Endothelial cell of umbilical vein (primary cell): Measurements from ENCODE around the gene DHRS9. TPM values are rescaled to one million over a fixed set of nuclear protein-coding genes. Genes with fewer than 3 reads are reported as not detected.

ENCODE experiments used
- BruUV-seq: library from RNA; stranded (reverse); fragments of 400-500 nt; replicated peaks from 2 replicates; lab custom pipeline; 2021; lab: Mats Ljungman, UMichigan
- CTCF ChIA-PET: fragments of 300-600, 350-600 bp; sonication (Branson Sonifier 250); formaldehyde crosslinking; loops from one replicate; lab custom pipeline; 2021; ENCODE audit warnings: antibody characterized with exemption, inconsistent platforms; lab: Charles Lee
- POLR2A ChIA-PET: fragments of 300-600, 350-600 bp; sonication (Branson Sonifier 250); formaldehyde crosslinking; loops from one replicate; lab custom pipeline; 2021; ENCODE audit warnings: antibody characterized with exemption, inconsistent platforms; lab: Charles Lee
- DNase-seq: peaks from one replicate; pipeline ENCODE4 v3.0.0-alpha.2; 2011; ENCODE audit warnings: low read depth, low spot score
- FAIRE-seq: peaks from 2 replicates; lab custom pipeline; 2011; peaks lifted over from hg19 to GRCh38; lab: Jason Lieb, UNC
- H2AFZ ChIP-seq: 2 replicates; pipeline ENCODE4 v1.6.0; 2012; ENCODE audit warnings: low read depth, low read length, control low read depth, inconsistent platforms
- H3K27ac ChIP-seq: 2 replicates; pipeline ENCODE4 v1.5.1; 2011; ENCODE audit warnings: low read depth, mild to moderate bottlenecking, control low read depth, low read length, moderate library complexity; ENCODE audit not compliant: insufficient read depth
- H3K27me3 ChIP-seq, 2 experiments: 2 replicates each; pipeline versions ENCODE4 v1.6.0 to v1.6.1; 2011; ENCODE audit warnings: low read length in 2 of 2, mixed read lengths in 1 of 2; ENCODE audit not compliant: control insufficient read depth in 2 of 2, insufficient read depth in 2 of 2
- H3K36me3 ChIP-seq, 2 experiments: 2 replicates in 1 of 2; 3 replicates in 1 of 2; pipeline ENCODE4 v1.5.1; 2011; ENCODE audit warnings: low read length in 2 of 2, mild to moderate bottlenecking in 1 of 2, moderate library complexity in 1 of 2; ENCODE audit not compliant: control insufficient read depth in 2 of 2, insufficient read depth in 2 of 2; ENCODE audit errors: extremely low read depth in 1 of 2
- H3K4me1 ChIP-seq: 3 replicates; pipeline ENCODE4 v1.5.1; 2011; ENCODE audit warnings: mild to moderate bottlenecking, low read length; ENCODE audit not compliant: control insufficient read depth, insufficient read depth; ENCODE audit errors: extremely low read depth
- H3K4me2 ChIP-seq: 2 replicates; pipeline ENCODE4 v1.6.1; 2011; ENCODE audit warnings: low read length, control low read depth, mixed read lengths; ENCODE audit not compliant: insufficient read depth
- H3K4me3 ChIP-seq, 3 experiments: fragments of 200-600 bp in 1 of 3; sonication (generic), shearing (Covaris generic) in 1 of 3; replicated peaks in 1 of 3; 2 replicates each; pipeline ENCODE4 v1.5.1; 2011 to 2016; ENCODE audit warnings: control low read depth in 3 of 3, low read length in 3 of 3, mild to moderate bottlenecking in 2 of 3, inconsistent platforms in 1 of 3, low read depth in 1 of 3, moderate library complexity in 1 of 3; ENCODE audit not compliant: insufficient read depth in 1 of 3
- H3K79me2 ChIP-seq: 2 replicates; pipeline ENCODE4 v1.6.0; 2012; ENCODE audit warnings: low read length, inconsistent platforms; ENCODE audit not compliant: control insufficient read depth, insufficient read depth
- H3K9ac ChIP-seq: replicated peaks from 2 replicates; pipeline ENCODE3; 2011; ENCODE audit warnings: low read length, control low read depth; ENCODE audit not compliant: insufficient read depth; ENCODE audit errors: extremely low read depth
- H3K9me1 ChIP-seq: replicated peaks from 3 replicates; pipeline ENCODE4 v1.6.0; 2011; ENCODE audit warnings: mild to moderate bottlenecking, low read length; ENCODE audit not compliant: control insufficient read depth, insufficient read depth; ENCODE audit errors: extremely low read depth
- H3K9me3 ChIP-seq: replicated peaks from 2 replicates; pipeline ENCODE4 v1.5.1; 2012; ENCODE audit warnings: low read length, inconsistent platforms; ENCODE audit not compliant: control insufficient read depth, insufficient read depth
- H4K20me1 ChIP-seq: replicated peaks from 2 replicates; pipeline ENCODE3; 2011; ENCODE audit warnings: mild to moderate bottlenecking, low read length; ENCODE audit not compliant: control insufficient read depth, insufficient read depth; ENCODE audit errors: extremely low read depth
- EZH2 ChIP-seq: IDR thresholded peaks from 2 replicates; pipeline ENCODE4 v1.6.1; 2012; ENCODE audit warnings: borderline replicate concordance, low read depth, mild to moderate bottlenecking, moderate library complexity, low read length, inconsistent platforms; ENCODE audit not compliant: severe bottlenecking
- FOS ChIP-seq: IDR thresholded peaks from 2 replicates; pipeline ENCODE4 v1.6.1; 2011; ENCODE audit warnings: mild to moderate bottlenecking, low read length, moderate library complexity, borderline replicate concordance; ENCODE audit not compliant: insufficient read depth
- GATA2 ChIP-seq: IDR thresholded peaks from 2 replicates; pipeline ENCODE4 v1.7.0; 2011; ENCODE audit warnings: low read depth, mild to moderate bottlenecking, moderate library complexity, mixed read lengths, low read length; ENCODE audit not compliant: insufficient read length, insufficient read depth
- JUN ChIP-seq: IDR thresholded peaks from 2 replicates; pipeline ENCODE4 v1.6.1; 2011; ENCODE audit warnings: borderline replicate concordance, low read depth; ENCODE audit not compliant: insufficient read length, insufficient read depth
- MYC ChIP-seq: IDR thresholded peaks from one replicate; pipeline ENCODE4 v1.6.1; 2011; ENCODE audit warnings: mild to moderate bottlenecking, low read depth, low read length
- POLR2A ChIP-seq: IDR thresholded peaks from 2 replicates; pipeline ENCODE4 v1.6.1; 2012; ENCODE audit warnings: low read depth, mild to moderate bottlenecking, control low read depth, low read length
- POLR2AphosphoS5 ChIP-seq: IDR thresholded peaks from 2 replicates; pipeline ENCODE4 v1.6.1; 2012; ENCODE audit warnings: low read depth, mild to moderate bottlenecking, control low read depth, low read length, moderate library complexity; ENCODE audit not compliant: insufficient read depth
- dilution Hi-C: fragments of 300-500 bp; cut with MboI; formaldehyde crosslinking; loops from one replicate; pipeline ENCODE4 v1.15.0; 2019; ENCODE audit warnings: low sequenced_read_pairs; ENCODE audit not compliant: extremely low pct_ligation_motif_present
- intact Hi-C: fragments of 100-400 bp; cut with micrococcal nuclease; formaldehyde crosslinking; loops from one replicate; pipeline ENCODE4 v1.10.0; 2022
- polyA plus RNA-seq, 4 experiments: library from polyadenylated mRNA; depleted of rRNA in 3 of 4; stranded (reverse) in 3 of 4; unstranded in 1 of 4; fragments of >200 nt; gene quantifications; 2 replicates each; pipeline versions ENCODE4 v1.2.1 to v1.2.3, GENCODE V29; 2011 to 2012; ENCODE audit warnings: missing spikeins in 1 of 4
- total RNA-seq: library from RNA; stranded (reverse); gene quantifications from 2 replicates; pipeline ENCODE4 v1.2.3, GENCODE V29; 2021
- TF ChIP-seq, protein P1 (sequence below): IDR thresholded peaks from 2 replicates; pipeline ENCODE4 v1.6.1; 2011; ENCODE audit not compliant: insufficient read depth, insufficient read length
- TF ChIP-seq, protein P2 (sequence below), 2 donors: IDR thresholded peaks; 1 replicate in 1 of 2; 2 replicates in 1 of 2; pipeline ENCODE4 v1.5.1; 2011; ENCODE audit warnings: low read length in 2 of 2, mild to moderate bottlenecking in 2 of 2, moderate library complexity in 2 of 2, control low read depth in 1 of 2, inconsistent platforms in 1 of 2, low read depth in 1 of 2; ENCODE audit not compliant: insufficient read depth in 1 of 2; ENCODE audit errors: extremely low read depth in 1 of 2

Gene DHRS9
- total and polyA plus RNA-seq, 2 donors (not counting 3 experiments of a cell fraction or from before 2014, with no cell fraction given), result 0.40 TPM; not detected in 1

DNA sequence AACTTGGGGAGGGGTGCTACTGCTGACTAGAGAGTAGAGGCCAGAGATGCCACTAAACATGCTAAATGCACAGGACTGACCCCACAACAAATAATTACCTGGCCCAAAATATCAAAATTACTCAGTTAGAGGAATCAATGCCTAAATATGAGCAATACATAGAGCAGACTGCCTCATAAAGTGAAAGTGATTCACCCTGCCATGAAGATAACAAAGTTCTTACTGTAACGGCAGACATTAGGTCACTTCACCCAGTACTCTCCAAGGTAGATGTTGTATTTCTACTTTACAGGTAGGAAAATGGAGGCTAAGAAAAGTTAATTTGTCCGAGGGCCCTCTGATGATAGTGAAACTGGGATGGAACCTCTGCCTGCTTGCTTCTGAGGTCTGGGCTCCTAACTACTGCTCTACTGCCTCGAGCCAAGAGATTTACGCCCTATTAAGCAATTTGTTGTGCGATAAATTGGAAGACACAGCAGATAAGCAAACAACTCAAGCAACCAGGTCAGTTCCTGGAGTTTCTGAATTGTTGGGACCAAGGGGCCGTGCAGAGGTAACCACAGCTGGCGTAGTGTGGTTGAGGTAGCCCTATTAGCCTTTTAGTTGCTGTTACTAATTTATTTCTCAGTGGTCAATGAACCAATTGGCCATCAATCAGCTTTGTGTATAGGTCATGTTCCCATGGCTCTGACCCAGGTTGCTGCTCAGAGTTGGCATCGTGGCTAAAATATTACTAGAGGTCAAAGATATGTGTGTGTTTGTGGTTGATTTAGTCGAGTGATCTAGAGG lies 4.8 kb downstream of the DHRS9 start:
- no peaks in the 10 kb centered on the region for H3K9me1 ChIP-seq
- no peak overlapping the region for H3K4me3 ChIP-seq
- ChIA-PET POLR2A (no interaction called here), CTCF (interaction anchor here (1.2 kb wide), 1 partner anchor 36 kb away, joined by 3 read pairs; no protein-coding TSS in a partner anchor)
- no peak overlapping the region for H2AFZ ChIP-seq
- H3K27me3 ChIP-seq, result no peaks in the 10 kb centered on the region
- FAIRE-seq (no peak), DNase-seq (no peak)
- dilution Hi-C loops (no loop called here), intact Hi-C loops (no loop called here)
- H3K27ac ChIP-seq, result no peak overlapping the region
- peaks cover 5% of the 10 kb centered on the region for H3K4me1 ChIP-seq
- no peaks in the 10 kb centered on the region for H3K36me3 ChIP-seq
- no peak overlapping the region for H3K9ac ChIP-seq
- no peaks in the 10 kb centered on the region for H4K20me1 ChIP-seq
- no TSS peak for BruUV-seq
- no peaks in the 10 kb centered on the region for H3K79me2 ChIP-seq
- no peaks in the 10 kb centered on the region for H3K9me3 ChIP-seq
- TF ChIP-seq, protein P1, sequence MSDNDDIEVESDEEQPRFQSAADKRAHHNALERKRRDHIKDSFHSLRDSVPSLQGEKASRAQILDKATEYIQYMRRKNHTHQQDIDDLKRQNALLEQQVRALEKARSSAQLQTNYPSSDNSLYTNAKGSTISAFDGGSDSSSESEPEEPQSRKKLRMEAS, result no peak
- no peak for TF ChIP-seq EZH2
- TF ChIP-seq JUN, result no peak
- no peak overlapping the region for H3K4me2 ChIP-seq

DNA sequence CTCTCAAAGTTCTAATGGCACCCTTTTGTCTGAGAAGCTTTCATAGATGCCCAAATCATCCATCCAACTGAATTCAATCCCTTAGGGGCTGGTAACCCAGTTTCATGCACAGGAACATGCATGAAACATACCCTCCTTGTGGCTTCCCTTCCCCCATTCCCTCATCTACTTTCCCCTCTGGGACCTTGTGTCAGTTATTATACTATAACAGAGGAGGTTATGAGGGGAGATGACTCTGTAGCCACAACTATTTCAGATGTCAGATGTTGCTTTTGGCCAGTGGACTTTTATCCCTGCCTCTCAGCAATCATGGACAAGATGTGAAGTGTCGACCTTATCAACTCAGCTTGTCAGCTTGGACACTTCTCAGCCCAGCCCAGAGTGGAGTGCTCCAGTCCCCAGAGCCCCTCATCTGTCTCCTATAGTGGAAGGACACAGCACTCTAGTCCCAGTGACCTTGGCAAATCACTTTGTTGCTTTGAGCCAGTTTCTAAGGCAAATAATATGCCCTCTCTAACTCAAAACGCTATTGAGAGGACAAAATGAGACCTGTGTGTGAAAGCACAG lies 8.4 kb downstream of the DHRS9 start:
- Histone ChIP-seq H3K9me1 (no peaks in the 10 kb centered on the region), H4K20me1 (no peaks in the 10 kb centered on the region), H3K27ac (no peak overlapping the region), H3K27me3 (no peaks in the 10 kb centered on the region), H3K79me2 (no peaks in the 10 kb centered on the region), H2AFZ (peak overlapping the region; percentile 35), H3K9ac (no peak overlapping the region), H3K4me3 (no peak overlapping the region), H3K4me1 (no peaks in the 10 kb centered on the region), H3K4me2 (no peak overlapping the region), H3K9me3 (no peaks in the 10 kb centered on the region), H3K36me3 (no peaks in the 10 kb centered on the region)
- dilution Hi-C loops (no loop called here), intact Hi-C loops (no loop called here)
- FAIRE-seq (no peak), DNase-seq (no peak)
- CTCF ChIA-PET, result no interaction called here
- BruUV-seq, result no TSS peak
- TF ChIP-seq POLR2AphosphoS5 (no peak), POLR2A (no peak), GATA2 (no peak), FOS (no peak), JUN (no peak), MYC (no peak), EZH2 (no peak)
- TF ChIP-seq, protein P2, sequence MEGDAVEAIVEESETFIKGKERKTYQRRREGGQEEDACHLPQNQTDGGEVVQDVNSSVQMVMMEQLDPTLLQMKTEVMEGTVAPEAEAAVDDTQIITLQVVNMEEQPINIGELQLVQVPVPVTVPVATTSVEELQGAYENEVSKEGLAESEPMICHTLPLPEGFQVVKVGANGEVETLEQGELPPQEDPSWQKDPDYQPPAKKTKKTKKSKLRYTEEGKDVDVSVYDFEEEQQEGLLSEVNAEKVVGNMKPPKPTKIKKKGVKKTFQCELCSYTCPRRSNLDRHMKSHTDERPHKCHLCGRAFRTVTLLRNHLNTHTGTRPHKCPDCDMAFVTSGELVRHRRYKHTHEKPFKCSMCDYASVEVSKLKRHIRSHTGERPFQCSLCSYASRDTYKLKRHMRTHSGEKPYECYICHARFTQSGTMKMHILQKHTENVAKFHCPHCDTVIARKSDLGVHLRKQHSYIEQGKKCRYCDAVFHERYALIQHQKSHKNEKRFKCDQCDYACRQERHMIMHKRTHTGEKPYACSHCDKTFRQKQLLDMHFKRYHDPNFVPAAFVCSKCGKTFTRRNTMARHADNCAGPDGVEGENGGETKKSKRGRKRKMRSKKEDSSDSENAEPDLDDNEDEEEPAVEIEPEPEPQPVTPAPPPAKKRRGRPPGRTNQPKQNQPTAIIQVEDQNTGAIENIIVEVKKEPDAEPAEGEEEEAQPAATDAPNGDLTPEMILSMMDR (IDR thresholded peaks at IDR 0.05; ENCODE audit: extremely low read depth in 1 of 2, insufficient read depth in 1 of 2, low read depth in 1 of 2, low read length in 2 of 2), result no peak
- TF ChIP-seq, protein P1, result no peak
- POLR2A ChIA-PET, result no interaction called here
